PC-9 (cell line): ENCODE data around the gene CHRNA5.

Experiments
- CTCF ChIP-seq: fragments of 200-600 bp; sonication (generic); conservative IDR thresholded peaks from 2 replicates; pipeline ENCODE4 v1.6.1; 2017; ENCODE audit warnings: mixed run types, antibody characterized with exemption, mild to moderate bottlenecking, moderate library complexity
- EZH2 ChIP-seq: fragments of 200-600 bp; sonication (generic); IDR thresholded peaks from 2 replicates; pipeline ENCODE4 v1.8.0; 2017; ENCODE audit warnings: antibody characterized with exemption, low read depth

- TF ChIP-seq EZH2 (no peak), CTCF (no peak)
Measured at GRCh38 chr15:78634210-78635145, 69.2 kb downstream of the CHRNA5 start.
